Stomach (tissue), 9 donors: ENCODE data around the gene SNX17. TPM values are rescaled to one million over a fixed set of nuclear protein-coding genes. Genes with fewer than 3 reads are reported as not detected.

ENCODE experiments used
- DNase-seq, 2 donors: peaks; one replicate each; pipeline versions ENCODE4 v3.0.0 to v3.0.0-alpha.2; 2013 to 2019
- H3K27ac ChIP-seq, 5 donors: fragments of 200-600 bp in 4 of 5; sonication (generic) in 4 of 5; one replicate each; pipeline ENCODE4 v1.5.1; 2013 to 2019; ENCODE audit warnings: mild to moderate bottlenecking in 1 of 5, moderate library complexity in 1 of 5
- H3K27me3 ChIP-seq, 3 donors: fragments of 200-600 bp; sonication (generic); one replicate each; pipeline ENCODE4 v1.5.1; 2017 to 2019; ENCODE audit warnings: mixed run types in 1 of 3
- H3K36me3 ChIP-seq, 4 donors: fragments of 200-600 bp; sonication (generic); 1 replicate in 3 of 4; 2 replicates in 1 of 4; pipeline ENCODE4 v1.5.1; 2016 to 2019
- H3K4me1 ChIP-seq, 4 donors: fragments of 200-600 bp; sonication (generic); one replicate each; pipeline ENCODE4 v1.5.1; 2016 to 2019
- H3K4me3 ChIP-seq, 4 donors: fragments of 200-600 bp; sonication (generic) in 3 of 4; one replicate each; pipeline ENCODE4 v1.5.1; 2016 to 2019; ENCODE audit warnings: mild to moderate bottlenecking in 1 of 4
- H3K9me3 ChIP-seq, 4 donors: fragments of 200-600 bp; sonication (generic); one replicate each; pipeline ENCODE4 v1.5.1; 2016 to 2019
- EP300 ChIP-seq: sonication (generic); formaldehyde crosslinking; IDR thresholded peaks from one replicate; pipeline ENCODE4 v1.6.1; 2017; ENCODE audit warnings: antibody characterized with exemption
- POLR2A ChIP-seq, 4 donors: fragments of 450-650 bp; IDR thresholded peaks; one replicate each; pipeline ENCODE4 v1.6.1; 2016; ENCODE audit warnings: antibody characterized with exemption in 4 of 4, control low read depth in 2 of 4, mild to moderate bottlenecking in 1 of 4, moderate library complexity in 1 of 4
- POLR2AphosphoS5 ChIP-seq, 3 donors: sonication (generic); formaldehyde crosslinking; IDR thresholded peaks; one replicate each; pipeline ENCODE4 v1.6.1; 2016; ENCODE audit warnings: antibody characterized with exemption in 3 of 3
- WGBS, 5 donors: extraction: QIAGEN DNeasy Blood & Tissue Kit in 3 of 5; methylation state at CpG; one replicate each; pipeline versions ENCODE4 v1.1.5 to v1.1.7; 2013 to 2018; 5-methylcytosine and 5-hydroxymethylcytosine counted together
- intact Hi-C: fragments of 100-400 bp; cut with DNase I; formaldehyde crosslinking; loops from one replicate; pipeline ENCODE4 v1.15.1; 2023; ENCODE audit warnings: low total_unique reads
- polyA plus RNA-seq, 3 donors: library from polyadenylated mRNA; stranded (reverse); fragments of 200-250 nt; gene quantifications; one replicate each; pipeline ENCODE4 v1.2.3, GENCODE V29; 2013
- total RNA-seq, 5 donors: library from RNA; depleted of rRNA; stranded (reverse); fragments of >200 nt; gene quantifications; one replicate each; pipeline versions ENCODE4 v1.1.0 to v1.2.3, GENCODE V29; 2014 to 2016
- TF ChIP-seq, protein P1 (sequence below), 7 experiments: fragments of 450-650 bp in 4 of 7; fragments of 200-600 bp in 3 of 7; sonication (generic) in 3 of 7; IDR thresholded peaks; one replicate each; pipeline ENCODE4 v1.5.1; 2016 to 2019; ENCODE audit warnings: antibody characterized with exemption in 7 of 7, control low read depth in 2 of 7, mild to moderate bottlenecking in 1 of 7
- donor health status: healthy with polysubstance abuse.
- donor health status: Bipolar disorder and iron deficiency.
- donor health status: healthy.

The SNX17 gene
- total and polyA plus RNA-seq, 8 donors, result 28.6 to 70.4 (median 68.0) TPM

DNA sequence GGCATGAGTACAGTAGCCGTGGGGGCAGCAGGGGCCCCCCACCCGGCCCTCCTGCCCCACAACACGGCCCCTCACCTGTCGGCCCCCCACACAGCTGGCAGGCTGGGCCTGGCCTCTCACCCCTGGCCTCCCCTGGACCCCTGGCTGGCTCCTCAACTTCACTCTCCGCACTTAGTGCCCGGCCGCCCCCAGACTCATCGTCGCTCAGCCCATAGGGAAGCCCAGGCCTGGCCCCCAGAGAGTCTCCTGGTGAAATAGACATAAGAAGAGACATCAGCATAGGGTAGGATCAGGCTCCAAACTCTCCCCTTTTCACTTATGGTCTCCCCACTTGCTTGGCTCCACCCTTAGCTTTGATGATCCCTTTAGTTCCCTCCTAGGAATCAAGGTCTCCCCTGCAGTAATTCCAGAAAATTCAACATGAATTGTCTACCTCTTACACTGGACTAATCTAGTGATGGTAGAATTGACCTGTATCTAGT is 8.4 kb downstream of the SNX17 start:
- H3K27ac ChIP-seq, result peak overlapping the region in 4 of 5 donors; percentile 91 to 99 (median 94)
- peaks cover 23 to 46% (median 41%) of the 10 kb centered on the region in 4 donors for H3K4me1 ChIP-seq
- no peaks in the 10 kb centered on the region for H3K27me3 ChIP-seq
- no peak for DNase-seq
- WGBS, 5 donors, result 78 to 84% (median 81%) methylated on average over 7 to 9 of the region's 9 CpGs
- no peak for TF ChIP-seq POLR2A (IDR thresholded peaks at IDR 0.05)
- TF ChIP-seq POLR2AphosphoS5 (IDR thresholded peaks at IDR 0.05), result no peak
- TF ChIP-seq EP300, result no peak
- intact Hi-C loops, result no loop called here
- H3K4me3 ChIP-seq, result peak overlapping the region in 2 of 4 donors; percentile 71 to 76
- no peaks in the 10 kb centered on the region for H3K9me3 ChIP-seq
- H3K36me3 ChIP-seq, result peaks cover 55 to 76% (median 73%) of the 10 kb centered on the region in 4 donors

DNA sequence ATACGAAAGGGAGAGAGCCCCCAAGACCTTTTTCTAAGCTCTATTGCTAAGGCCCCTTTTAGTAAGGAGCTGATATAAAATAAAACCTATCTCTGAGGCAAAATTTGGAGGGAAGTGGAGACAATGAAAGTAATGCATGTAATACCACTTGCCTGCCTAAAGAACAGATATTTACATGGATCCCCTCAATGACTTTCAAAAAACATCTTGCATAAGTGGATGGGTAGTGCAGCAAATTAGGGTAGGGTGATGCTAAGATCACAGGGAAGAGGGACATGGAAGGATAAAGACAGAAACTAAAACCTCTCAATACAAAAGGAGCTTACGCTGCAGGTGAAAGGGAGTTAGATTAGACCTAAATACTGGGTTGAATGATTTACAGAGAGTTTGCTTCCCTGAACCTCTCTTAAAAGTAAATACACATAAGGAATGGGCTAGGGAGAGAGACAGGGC is 9.0 kb downstream of the SNX17 start:
- 40 to 59% (median 55%) methylated on average over 2 of the region's 2 CpGs for WGBS, 5 donors
- Histone ChIP-seq H3K9me3 (no peaks in the 10 kb centered on the region), H3K36me3 (peaks cover 53 to 76% (median 73%) of the 10 kb centered on the region in 4 donors), H3K27me3 (no peaks in the 10 kb centered on the region), H3K27ac (peak overlapping the region in 4 of 5 donors; percentile 91 to 99 (median 94)), H3K4me3 (peak overlapping the region; percentile 71 to 83 (median 76)), H3K4me1 (peaks cover 23 to 46% (median 41%) of the 10 kb centered on the region in 4 donors)
- no peak for TF ChIP-seq POLR2A (IDR thresholded peaks at IDR 0.05)
- DNase-seq, result no peak
- intact Hi-C loops, result no loop called here

DNA sequence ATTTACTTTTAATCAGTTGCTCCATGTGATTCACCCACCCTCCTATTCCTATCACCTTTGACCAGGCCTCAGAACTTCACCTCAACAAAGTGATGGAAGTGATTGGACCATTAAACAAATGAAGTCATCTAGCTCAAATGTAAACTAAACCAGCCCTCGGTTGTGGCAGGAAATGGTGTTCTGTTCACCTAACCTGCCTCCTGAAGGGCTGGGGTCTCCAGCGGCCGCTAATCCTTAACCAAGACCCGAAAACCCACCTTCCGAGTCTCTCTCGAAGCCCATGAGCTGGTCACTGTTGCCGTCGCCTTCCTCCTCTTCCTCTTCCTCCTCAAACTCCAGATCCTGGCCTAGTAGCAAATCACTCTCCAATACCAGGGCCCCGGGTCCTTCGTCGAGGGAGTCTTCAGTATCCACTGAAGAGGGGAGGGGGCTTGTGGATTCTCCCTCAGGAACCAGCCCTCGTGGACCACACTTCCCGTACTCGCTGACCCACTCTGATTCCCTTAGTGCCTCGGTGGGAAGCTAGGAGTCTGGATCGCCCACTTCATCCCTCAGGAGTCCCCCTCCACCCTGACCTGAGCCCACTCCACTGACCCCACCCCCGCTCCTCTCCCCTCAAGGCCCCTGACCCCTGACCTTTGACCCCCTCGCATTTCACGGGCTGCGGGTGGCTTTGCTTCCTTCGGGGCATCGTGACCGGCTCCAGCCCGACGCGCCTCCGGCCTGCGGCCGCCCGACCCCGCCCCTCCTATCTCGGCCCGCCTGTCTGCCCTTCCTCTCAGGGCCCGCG is 9.6 kb downstream of the SNX17 start:
- intact Hi-C loops, result no loop called here
- no peak for TF ChIP-seq EP300
- TF ChIP-seq POLR2AphosphoS5 (IDR thresholded peaks at IDR 0.05), result peak in 2 of 3 donors; percentile 39 to 74
- no peak for TF ChIP-seq POLR2A (IDR thresholded peaks at IDR 0.05)
- WGBS, 5 donors, result 0 to 1% (median 1%) methylated on average over 15 to 35 of the region's 35 CpGs
- peak; percentile 40 to 83 for DNase-seq
- Histone ChIP-seq H3K27ac (peak overlapping the region; percentile 91 to 99 (median 95)), H3K36me3 (peaks cover 54 to 76% (median 73%) of the 10 kb centered on the region in 4 donors), H3K4me3 (peak overlapping the region; percentile 71 to 83 (median 76)), H3K4me1 (peaks cover 23 to 46% (median 41%) of the 10 kb centered on the region in 4 donors), H3K27me3 (no peaks in the 10 kb centered on the region), H3K9me3 (no peaks in the 10 kb centered on the region)

DNA sequence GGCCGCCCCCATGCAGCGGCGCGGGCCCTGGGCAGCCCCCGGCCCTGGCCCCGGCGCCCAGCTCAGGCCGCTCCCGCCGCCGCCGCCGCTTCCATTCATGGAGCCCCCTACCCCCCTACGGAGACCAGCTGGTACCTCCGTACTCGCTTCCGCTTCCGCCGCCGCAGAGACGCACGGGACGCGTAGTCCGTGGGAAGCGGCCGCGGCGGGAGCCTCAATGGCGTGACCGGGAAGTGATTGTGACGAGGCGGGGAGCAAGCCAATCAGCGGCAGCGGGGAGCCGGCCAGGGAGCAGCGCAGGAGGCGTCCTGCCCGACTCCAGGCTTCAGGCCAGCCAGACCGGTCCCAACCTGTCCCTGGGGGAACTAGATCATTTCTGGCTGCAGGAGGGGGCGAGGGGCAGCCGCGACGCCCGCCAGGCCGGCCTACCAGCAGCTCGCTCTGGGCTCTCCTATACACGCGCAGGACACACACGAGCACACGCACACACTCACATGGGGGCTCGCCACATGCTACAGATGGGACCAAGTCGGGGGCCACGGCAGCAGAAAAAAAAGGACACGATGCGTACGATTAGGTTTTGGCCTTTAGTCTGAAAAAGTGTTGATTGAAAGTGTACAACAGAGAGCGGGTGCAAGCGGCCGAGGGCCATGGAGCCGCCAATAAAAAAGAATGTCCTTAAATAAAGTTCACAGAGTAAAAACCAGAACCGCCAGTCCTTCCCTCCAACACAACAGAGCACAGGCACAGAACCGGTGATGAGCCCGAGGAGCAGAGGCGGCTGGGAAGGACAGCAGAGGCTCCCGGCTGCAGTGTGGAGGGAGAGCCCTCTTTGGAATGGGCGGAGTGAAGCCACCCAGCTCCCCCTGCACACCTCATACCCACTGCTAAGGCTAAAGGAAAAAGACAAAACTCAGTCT is 10.5 kb downstream of the SNX17 start, which contains the start of gene ZNF513:
Gene ZNF513, minus strand, starts transcription at position 109 of the 920 bp plus-strand sequence. CDS start 208 bp downstream, outside the sequence.
- Histone ChIP-seq H3K27me3 (no peaks in the 10 kb centered on the region), H3K4me3 (peak within 1 kb of the TSS; percentile 71 to 83 (median 76)), H3K4me1 (peaks cover 23 to 46% (median 41%) of the 10 kb centered on the region in 4 donors), H3K9me3 (no peaks in the 10 kb centered on the region), H3K36me3 (peaks cover 50 to 76% (median 73%) of the 10 kb centered on the region in 4 donors), H3K27ac (peak within 1 kb of the TSS; percentile 91 to 99 (median 95))
- intact Hi-C loops, result no loop called here
- TF ChIP-seq EP300, result peak; percentile 5
- TF ChIP-seq, protein P1, sequence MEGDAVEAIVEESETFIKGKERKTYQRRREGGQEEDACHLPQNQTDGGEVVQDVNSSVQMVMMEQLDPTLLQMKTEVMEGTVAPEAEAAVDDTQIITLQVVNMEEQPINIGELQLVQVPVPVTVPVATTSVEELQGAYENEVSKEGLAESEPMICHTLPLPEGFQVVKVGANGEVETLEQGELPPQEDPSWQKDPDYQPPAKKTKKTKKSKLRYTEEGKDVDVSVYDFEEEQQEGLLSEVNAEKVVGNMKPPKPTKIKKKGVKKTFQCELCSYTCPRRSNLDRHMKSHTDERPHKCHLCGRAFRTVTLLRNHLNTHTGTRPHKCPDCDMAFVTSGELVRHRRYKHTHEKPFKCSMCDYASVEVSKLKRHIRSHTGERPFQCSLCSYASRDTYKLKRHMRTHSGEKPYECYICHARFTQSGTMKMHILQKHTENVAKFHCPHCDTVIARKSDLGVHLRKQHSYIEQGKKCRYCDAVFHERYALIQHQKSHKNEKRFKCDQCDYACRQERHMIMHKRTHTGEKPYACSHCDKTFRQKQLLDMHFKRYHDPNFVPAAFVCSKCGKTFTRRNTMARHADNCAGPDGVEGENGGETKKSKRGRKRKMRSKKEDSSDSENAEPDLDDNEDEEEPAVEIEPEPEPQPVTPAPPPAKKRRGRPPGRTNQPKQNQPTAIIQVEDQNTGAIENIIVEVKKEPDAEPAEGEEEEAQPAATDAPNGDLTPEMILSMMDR (IDR thresholded peaks at IDR 0.05), result no peak
- peak; percentile 83 to 97 (median 87) for TF ChIP-seq POLR2AphosphoS5 (IDR thresholded peaks at IDR 0.05)
- WGBS, 5 donors, result 11 to 30% (median 13%) methylated on average over 30 to 67 of the region's 67 CpGs
- DNase-seq, result peak; percentile 98 to 99

DNA sequence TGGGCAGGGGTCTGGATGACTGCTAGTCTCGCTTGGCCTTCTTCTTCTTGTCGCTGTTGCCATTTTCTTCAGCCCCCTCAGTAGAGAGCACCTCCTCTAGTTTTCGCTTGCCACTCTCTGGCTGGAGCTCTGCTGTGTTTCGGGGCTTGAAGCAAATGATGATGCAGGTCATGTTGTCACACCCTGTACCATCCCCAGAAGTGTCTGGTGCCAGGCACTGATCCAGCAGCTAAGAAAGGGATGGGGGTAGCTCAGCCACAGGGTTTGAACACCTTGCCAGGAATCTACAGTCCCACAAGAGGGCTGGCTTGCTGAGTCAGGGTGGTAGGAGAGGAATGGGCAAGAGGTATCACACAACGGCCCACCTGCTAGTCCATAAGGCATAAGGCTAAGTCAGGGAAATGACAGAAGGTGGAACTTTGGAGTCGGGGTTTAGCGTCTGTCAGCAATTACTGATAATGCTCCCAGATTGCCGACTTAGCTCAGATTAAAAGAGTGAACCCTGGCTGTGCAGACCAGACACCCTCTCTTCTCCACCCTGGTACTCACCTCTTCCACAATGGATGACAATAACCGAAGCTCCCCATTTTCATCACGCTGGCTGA is 11.3 kb downstream of the SNX17 start:
- Histone ChIP-seq H3K27ac (peak overlapping the region in 4 of 5 donors; percentile 91 to 99 (median 94)), H3K36me3 (peaks cover 48 to 76% (median 73%) of the 10 kb centered on the region in 4 donors), H3K27me3 (no peaks in the 10 kb centered on the region), H3K4me3 (peak overlapping the region in 2 of 4 donors; percentile 71 to 77), H3K4me1 (peaks cover 23 to 43% (median 40%) of the 10 kb centered on the region in 4 donors), H3K9me3 (no peaks in the 10 kb centered on the region)
- intact Hi-C loops, result no loop called here
- 86 to 92% (median 88%) methylated on average over 10 of the region's 10 CpGs for WGBS, 5 donors
- no peak for DNase-seq
- no peak for TF ChIP-seq POLR2A (IDR thresholded peaks at IDR 0.05)
- TF ChIP-seq EP300, result no peak
- TF ChIP-seq POLR2AphosphoS5 (IDR thresholded peaks at IDR 0.05), result no peak
- TF ChIP-seq, protein P1 (IDR thresholded peaks at IDR 0.05), result no peak
